GM18858 (cell line): ENCODE data around the gene MEP1B.
"Not testable (repeated sequence)": the region's sequence is repeated elsewhere in the genome, so short reads cannot be mapped to it uniquely, and the experiment has no call there.

Experiments used
- ATAC-seq: cut with Tn5 transposase; IDR thresholded peaks from one replicate; pipeline ENCODE4 v1.9.1; 2021; ENCODE audit not compliant: unreplicated experiment

MEP1B gene

GRCh38 chr18:32208577-32208976 is 18.7 kb downstream of the MEP1B start:
- ATAC-seq: no peak

GRCh38 chr18:32209685-32210445 is 20.0 kb downstream of the MEP1B start:
- no peak for ATAC-seq

- ATAC-seq: no peak
These were observed 23.9 kb downstream of the MEP1B start for GRCh38 chr18:32213693-32214092.

- no peak for ATAC-seq
These were observed 26.6 kb downstream of the MEP1B start for GRCh38 chr18:32216390-32216789.

- ATAC-seq: no peak
These were observed 29.7 kb downstream of the MEP1B start for GRCh38 chr18:32219431-32220018.

GRCh38 chr18:32233348-32233747 is 43.5 kb downstream of the MEP1B start:
- not testable (repeated sequence) for ATAC-seq

- no peak for ATAC-seq
These were observed 47.2 kb downstream of the MEP1B start for GRCh38 chr18:32237049-32237448.

- ATAC-seq: no peak
These were observed 48.9 kb downstream of the MEP1B start for GRCh38 chr18:32238635-32239268.

GRCh38 chr18:32242395-32242794 is 52.6 kb downstream of the MEP1B start:
- ATAC-seq: no peak

GRCh38 chr18:32243358-32243757 is 53.5 kb downstream of the MEP1B start:
- ATAC-seq: no peak

GRCh38 chr18:32244881-32245280 is 55.0 kb downstream of the MEP1B start:
- no peak for ATAC-seq

GRCh38 chr18:32249147-32249929 is 59.5 kb downstream of the MEP1B start:
- no peak for ATAC-seq

- ATAC-seq: no peak
These were observed 61.6 kb downstream of the MEP1B start for GRCh38 chr18:32251466-32251865.

- ATAC-seq: no peak
These were observed 62.5 kb downstream of the MEP1B start for GRCh38 chr18:32252141-32252860.

- no peak for ATAC-seq
These were observed 65.7 kb downstream of the MEP1B start for GRCh38 chr18:32255570-32255969.

- no peak for ATAC-seq
These were observed 67.4 kb downstream of the MEP1B start for GRCh38 chr18:32257084-32257785.

- ATAC-seq: no peak
These were observed 68.3 kb downstream of the MEP1B start for GRCh38 chr18:32258148-32258547.

GRCh38 chr18:32258558-32259204 is 68.8 kb downstream of the MEP1B start:
- ATAC-seq: no peak

- no peak for ATAC-seq
These were observed 69.7 kb downstream of the MEP1B start for GRCh38 chr18:32259553-32259952.

- ATAC-seq: no peak
These were observed 71.2 kb downstream of the MEP1B start for GRCh38 chr18:32261003-32261402.
